22Rv1 (cell line): ENCODE data around the gene CELF2.
"Not testable (repeated sequence)": the region's sequence is repeated elsewhere in the genome, so short reads cannot be mapped to it uniquely, and the experiment has no call there.

Experiments
- H3K27ac ChIP-seq: fragments of 450-650 bp; 2 replicates; pipeline ENCODE4 v1.5.1; 2017
- ZFX ChIP-seq: fragments of 450-650 bp; IDR thresholded peaks from 2 replicates; pipeline ENCODE4 v1.6.1; 2017; ENCODE audit warnings: antibody characterized with exemption, borderline replicate concordance
- TF ChIP-seq, protein P1 (sequence below): fragments of 450-650 bp; IDR thresholded peaks from 2 replicates; pipeline ENCODE4 v1.5.1; 2017; ENCODE audit warnings: mild to moderate bottlenecking

CELF2 gene

DNA sequence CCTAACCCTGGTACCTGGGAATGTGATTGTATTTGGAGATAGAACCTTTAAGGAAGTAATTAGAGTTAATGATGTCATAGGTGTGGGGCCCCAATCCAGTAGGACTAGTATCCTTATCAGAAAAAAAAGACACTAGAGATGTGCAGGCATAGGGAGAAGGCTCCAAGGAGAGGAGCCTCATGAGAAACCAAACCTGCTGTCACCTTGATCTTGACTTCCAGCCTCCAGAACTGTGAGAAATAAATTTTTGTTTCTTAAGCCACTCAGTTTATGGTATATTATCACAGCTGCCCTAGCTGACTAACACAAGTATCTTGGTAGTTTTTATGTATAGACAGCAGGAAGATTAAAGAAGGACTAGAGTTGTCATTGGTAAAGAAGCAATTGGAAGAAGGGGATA is 23.9 kb upstream of the CELF2 start:
- TF ChIP-seq ZFX = no peak
- TF ChIP-seq, protein P1, sequence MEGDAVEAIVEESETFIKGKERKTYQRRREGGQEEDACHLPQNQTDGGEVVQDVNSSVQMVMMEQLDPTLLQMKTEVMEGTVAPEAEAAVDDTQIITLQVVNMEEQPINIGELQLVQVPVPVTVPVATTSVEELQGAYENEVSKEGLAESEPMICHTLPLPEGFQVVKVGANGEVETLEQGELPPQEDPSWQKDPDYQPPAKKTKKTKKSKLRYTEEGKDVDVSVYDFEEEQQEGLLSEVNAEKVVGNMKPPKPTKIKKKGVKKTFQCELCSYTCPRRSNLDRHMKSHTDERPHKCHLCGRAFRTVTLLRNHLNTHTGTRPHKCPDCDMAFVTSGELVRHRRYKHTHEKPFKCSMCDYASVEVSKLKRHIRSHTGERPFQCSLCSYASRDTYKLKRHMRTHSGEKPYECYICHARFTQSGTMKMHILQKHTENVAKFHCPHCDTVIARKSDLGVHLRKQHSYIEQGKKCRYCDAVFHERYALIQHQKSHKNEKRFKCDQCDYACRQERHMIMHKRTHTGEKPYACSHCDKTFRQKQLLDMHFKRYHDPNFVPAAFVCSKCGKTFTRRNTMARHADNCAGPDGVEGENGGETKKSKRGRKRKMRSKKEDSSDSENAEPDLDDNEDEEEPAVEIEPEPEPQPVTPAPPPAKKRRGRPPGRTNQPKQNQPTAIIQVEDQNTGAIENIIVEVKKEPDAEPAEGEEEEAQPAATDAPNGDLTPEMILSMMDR = no peak
- no peak overlapping the region for H3K27ac ChIP-seq

GRCh38 chr10:10994360-10994759 is 23.3 kb upstream of the CELF2 start:
- TF ChIP-seq, protein P1 = no peak
- TF ChIP-seq ZFX = no peak
- H3K27ac ChIP-seq = no peak overlapping the region

DNA sequence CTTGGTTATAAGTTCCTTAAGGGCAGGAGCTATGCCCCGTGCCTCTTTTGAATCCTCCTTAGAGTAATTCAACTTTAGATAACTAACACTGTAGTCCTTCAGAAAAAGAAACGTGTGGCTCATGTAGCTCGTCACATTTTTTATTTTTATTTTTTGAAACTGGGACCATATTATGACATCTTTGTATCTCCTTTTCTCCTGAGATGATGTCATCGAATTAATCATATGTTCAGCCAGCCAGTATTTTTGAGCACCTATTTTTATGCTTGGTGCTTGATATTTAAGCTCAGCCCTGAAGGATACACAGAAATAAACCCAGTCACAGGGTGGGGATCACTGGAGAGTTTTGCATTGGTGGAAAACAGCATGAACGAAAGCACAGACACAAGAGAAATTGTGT is 22.6 kb upstream of the CELF2 start:
- TF ChIP-seq, protein P1 = no peak
- TF ChIP-seq ZFX = no peak
- no peak overlapping the region for H3K27ac ChIP-seq

DNA sequence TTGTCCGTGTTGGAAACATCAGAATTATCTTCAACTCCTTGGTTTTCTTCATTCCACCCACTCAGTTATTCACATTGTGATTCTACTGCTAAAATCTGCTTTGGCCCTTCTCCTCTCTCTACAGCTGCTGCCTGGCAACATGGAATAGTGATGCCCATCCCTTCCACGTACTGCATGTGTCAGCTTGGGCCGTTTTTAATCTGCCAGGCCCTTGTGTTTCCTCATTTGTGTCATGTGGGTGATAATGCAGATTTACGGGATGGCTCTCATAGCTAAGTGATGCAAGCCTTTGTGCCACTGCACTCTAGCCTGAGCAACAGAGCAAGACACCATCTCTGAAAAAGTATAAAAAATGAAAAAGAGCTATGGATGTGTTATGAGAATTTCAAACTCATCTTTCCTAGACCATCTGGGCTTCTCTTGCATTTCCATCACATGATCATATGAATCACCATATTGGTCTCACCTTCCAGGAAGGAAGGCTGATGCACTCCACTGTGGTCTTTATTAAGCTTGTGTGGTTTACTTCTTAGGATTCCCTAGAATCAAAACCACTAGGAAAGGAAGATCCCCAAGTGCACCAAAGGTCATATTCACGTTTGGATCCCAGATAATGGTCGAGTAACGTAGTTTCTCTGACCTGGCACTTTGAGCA is 20.6 kb upstream of the CELF2 start:
- no peak for TF ChIP-seq ZFX
- TF ChIP-seq, protein P1 = no peak

GRCh38 chr10:10999501-10999900 is 18.2 kb upstream of the CELF2 start:
- H3K27ac ChIP-seq = not testable (repeated sequence)

More for the DNA sequence above, 20.6 kb upstream of the CELF2 start:
- H3K27ac ChIP-seq = no peak overlapping the region

DNA sequence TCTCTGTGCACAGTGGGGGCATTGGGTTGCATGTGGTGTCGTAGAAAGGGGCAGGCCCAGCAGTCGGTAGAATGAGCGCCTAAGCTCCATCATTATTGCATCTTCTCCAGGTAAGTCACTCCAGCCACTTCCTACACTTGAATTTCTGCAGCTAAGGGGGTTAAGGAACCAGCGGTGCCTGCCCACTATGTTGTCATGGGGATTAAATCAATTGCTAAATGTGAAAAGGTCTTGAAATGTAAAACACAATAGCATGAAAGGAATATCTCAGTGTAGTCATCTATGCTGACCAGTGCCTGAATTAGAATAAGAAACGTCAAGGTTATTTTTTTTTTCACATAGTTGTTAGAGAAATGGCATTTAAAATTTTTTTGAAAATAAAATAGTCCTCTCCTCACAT is 15.2 kb upstream of the CELF2 start:
- no peak for TF ChIP-seq ZFX
- TF ChIP-seq, protein P1 = no peak

GRCh38 chr10:11002916-11003315 is 14.8 kb upstream of the CELF2 start:
- no peak for TF ChIP-seq ZFX
- TF ChIP-seq, protein P1 = no peak
- H3K27ac ChIP-seq = no peak overlapping the region

More for the DNA sequence above, 15.2 kb upstream of the CELF2 start:
- no peak overlapping the region for H3K27ac ChIP-seq

DNA sequence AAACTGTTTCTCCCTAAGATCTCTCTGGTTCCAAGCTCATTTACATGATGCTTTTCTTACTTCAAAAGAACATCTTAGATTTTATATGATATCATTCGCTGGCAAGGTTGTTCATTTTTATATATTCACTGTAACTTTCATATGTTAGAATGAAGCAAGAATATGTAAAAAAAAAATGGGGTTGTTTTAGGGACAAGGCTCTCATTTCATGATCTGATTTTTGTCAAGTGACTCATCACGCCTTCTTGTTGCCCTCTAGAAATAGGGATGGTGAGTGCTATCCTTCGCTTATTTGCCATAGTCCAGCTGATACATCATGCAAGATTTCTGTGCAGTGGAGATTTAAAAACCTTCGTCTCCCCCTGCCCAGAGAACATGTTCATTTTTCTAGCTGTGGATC is 14.0 kb upstream of the CELF2 start:
- no peak overlapping the region for H3K27ac ChIP-seq
- TF ChIP-seq, protein P1 = no peak
- TF ChIP-seq ZFX = no peak
